Mesothelial cell of epicardium (in vitro differentiated cells): Measurements from ENCODE around the gene DICER1. TPM values are rescaled to one million over a fixed set of nuclear protein-coding genes. Genes with fewer than 3 reads are reported as not detected.

Experiments
- DNase-seq, 2 experiments: peaks; one replicate each; pipeline ENCODE4 v3.0.0; 2021; ENCODE audit warnings: low spot score in 2 of 2; ENCODE audit not compliant: unreplicated experiment in 2 of 2
- H3K27ac Mint-ChIP-seq: 2 replicates; pipeline ENCODE4 v1.8.0; 2021; ENCODE audit warnings: mixed read lengths
- H3K27me3 Mint-ChIP-seq: 2 replicates; pipeline ENCODE4 v1.8.0; 2021; ENCODE audit warnings: low read depth, mixed read lengths
- H3K36me3 Mint-ChIP-seq: 2 replicates; pipeline ENCODE4 v1.8.0; 2021; ENCODE audit warnings: mixed read lengths
- H3K4me1 Mint-ChIP-seq: 2 replicates; pipeline ENCODE4 v1.8.0; 2021; ENCODE audit warnings: mixed read lengths
- H3K4me3 Mint-ChIP-seq: 2 replicates; pipeline ENCODE4 v1.8.0; 2021; ENCODE audit warnings: mild to moderate bottlenecking, moderate library complexity, mixed read lengths
- H3K9me3 Mint-ChIP-seq: 2 replicates; pipeline ENCODE4 v1.8.0; 2021; ENCODE audit warnings: mixed read lengths
- CTCF ChIP-seq: fragments of 200-600 bp; sonication (generic); IDR thresholded peaks from one replicate; pipeline ENCODE4 v1.5.0; 2021; ENCODE audit warnings: antibody characterized with exemption; ENCODE audit not compliant: unreplicated experiment
- total RNA-seq: library from RNA; stranded (reverse); gene quantifications from 3 replicates; pipeline ENCODE4 v1.2.1, GENCODE V29; 2021

The DICER1 gene
- total RNA-seq, 1 donor from 2014 or later = 148 TPM

GRCh38 chr14:95056476-95056875 lies 100.9 kb downstream of the DICER1 start:
- Mint-ChIP-seq H3K27ac (peak overlapping the region; percentile 66), H3K27me3 (no peaks in the 10 kb centered on the region), H3K4me1 (peaks cover 22% of the 10 kb centered on the region), H3K4me3 (no peak overlapping the region), H3K9me3 (no peaks in the 10 kb centered on the region), H3K36me3 (no peaks in the 10 kb centered on the region)
- no peak for DNase-seq
- no peak for TF ChIP-seq CTCF

GRCh38 chr14:95055318-95055717 lies 102.0 kb downstream of the DICER1 start:
- Mint-ChIP-seq H3K27ac (no peak overlapping the region), H3K27me3 (no peaks in the 10 kb centered on the region), H3K36me3 (no peaks in the 10 kb centered on the region), H3K4me3 (no peak overlapping the region), H3K9me3 (no peaks in the 10 kb centered on the region), H3K4me1 (peaks cover 22% of the 10 kb centered on the region)
- TF ChIP-seq CTCF = no peak
- DNase-seq = no peak

GRCh38 chr14:95054346-95055280 lies 102.7 kb downstream of the DICER1 start:
- no peak overlapping the region for H3K4me3 Mint-ChIP-seq
- H3K36me3 Mint-ChIP-seq = no peaks in the 10 kb centered on the region
- H3K27me3 Mint-ChIP-seq = peaks cover 5% of the 10 kb centered on the region
- DNase-seq = peak in 1 of 2 experiments; percentile 5
- H3K27ac Mint-ChIP-seq = no peak overlapping the region
- no peaks in the 10 kb centered on the region for H3K9me3 Mint-ChIP-seq
- TF ChIP-seq CTCF = no peak
- peaks cover 22% of the 10 kb centered on the region for H3K4me1 Mint-ChIP-seq

- Mint-ChIP-seq H3K4me3 (no peak overlapping the region), H3K9me3 (no peaks in the 10 kb centered on the region), H3K27me3 (peaks cover 11% of the 10 kb centered on the region), H3K36me3 (no peaks in the 10 kb centered on the region), H3K27ac (no peak overlapping the region), H3K4me1 (peaks cover 13% of the 10 kb centered on the region)
- TF ChIP-seq CTCF = no peak
- DNase-seq = peak; percentile 12 to 33
Measured at GRCh38 chr14:95052016-95052585, 105.2 kb downstream of the DICER1 start.

- no peak for DNase-seq
- H3K27me3 Mint-ChIP-seq = peaks cover 11% of the 10 kb centered on the region
- no peaks in the 10 kb centered on the region for H3K36me3 Mint-ChIP-seq
- H3K4me3 Mint-ChIP-seq = no peak overlapping the region
- peaks cover 9% of the 10 kb centered on the region for H3K4me1 Mint-ChIP-seq
- no peaks in the 10 kb centered on the region for H3K9me3 Mint-ChIP-seq
- no peak for TF ChIP-seq CTCF
- no peak overlapping the region for H3K27ac Mint-ChIP-seq
Measured at GRCh38 chr14:95049952-95050351, 107.4 kb downstream of the DICER1 start.
